ENCODE results near the gene ATP10B. TPM values are rescaled to one million over a fixed set of nuclear protein-coding genes. Genes with fewer than 3 reads are reported as not detected.

Gene ATP10B
- total RNA-seq, 1 donor: not detected

DNA sequence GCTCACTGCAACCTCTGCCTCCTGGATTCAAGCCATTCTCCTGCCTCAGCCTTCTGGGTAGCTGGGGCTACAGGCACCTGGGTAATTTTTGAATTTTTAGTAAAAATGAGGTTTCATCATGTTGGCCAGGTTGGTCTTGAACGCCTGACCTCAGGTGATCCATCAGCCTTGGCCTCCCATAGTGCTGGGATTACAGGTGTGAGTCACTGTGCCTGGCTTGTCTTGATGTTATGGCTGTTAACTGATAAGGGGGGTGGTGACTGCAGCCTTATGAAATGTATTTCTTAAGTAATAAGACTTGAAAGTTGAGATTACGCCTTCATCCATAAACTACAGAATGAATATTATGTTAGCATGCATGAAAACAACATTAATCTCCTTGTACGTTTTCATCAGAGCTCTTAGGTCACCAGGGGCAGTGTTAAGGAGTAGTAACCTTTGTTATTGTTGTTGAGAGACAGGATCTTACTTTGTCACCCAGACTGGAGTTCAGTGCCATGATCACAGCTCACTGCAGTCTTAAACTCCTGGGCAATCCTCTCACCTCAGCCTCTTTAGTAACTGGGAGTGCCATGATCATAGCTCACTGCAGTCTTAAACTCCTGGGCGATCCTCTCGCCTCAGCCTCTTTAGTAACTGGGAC, 148.3 kb downstream of the ATP10B start:
- Histone ChIP-seq H3K27ac (ENCODE audit: low read depth, low read length) (no peak overlapping the region), H3K4me1 (ENCODE audit: insufficient read depth, low read length) (no peaks in the 10 kb centered on the region), H2AFZ (ENCODE audit: low read length) (no peak overlapping the region), H3K4me3 (ENCODE audit: insufficient read depth, low read length) (no peak overlapping the region), H3K4me2 (ENCODE audit: insufficient read depth, low read length) (no peak overlapping the region), H3K79me2 (ENCODE audit: insufficient read depth, low read length) (no peaks in the 10 kb centered on the region), H4K20me1 (ENCODE audit: insufficient read depth, low read length) (no peaks in the 10 kb centered on the region), H3K27me3 (ENCODE audit: insufficient read depth, low read length) (no peaks in the 10 kb centered on the region), H3K9me3 (ENCODE audit: low read depth, low read length) (peaks cover 2% of the 10 kb centered on the region), H3K36me3 (ENCODE audit: insufficient read depth, low read length) (no peaks in the 10 kb centered on the region)
- TF ChIP-seq CTCF (IDR thresholded peaks at IDR 0.05; ENCODE audit: extremely low read depth, low read depth, low read length): no peak
- DNase-seq (ENCODE audit: insufficient read length, low spot score, missing footprints): no peak

DNA sequence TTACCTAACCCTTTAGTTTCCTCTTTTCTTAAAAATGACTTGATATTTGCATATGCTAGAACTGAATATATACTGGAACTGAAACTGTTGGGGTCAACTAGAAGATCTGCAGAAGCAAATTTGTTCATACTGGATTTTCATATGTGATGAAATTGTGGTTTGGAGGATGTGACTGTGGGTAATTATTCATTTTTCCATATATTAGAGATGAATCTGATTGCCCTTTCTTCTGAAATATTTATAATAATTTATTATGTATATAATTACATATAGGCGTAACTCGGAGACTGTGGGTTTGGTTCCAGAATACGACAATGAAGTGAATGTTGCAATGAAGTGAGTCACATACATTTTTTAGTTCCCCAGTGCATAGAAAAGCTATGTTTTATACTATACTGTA, 149.1 kb downstream of the ATP10B start:
- no peak for TF ChIP-seq CTCF (IDR thresholded peaks at IDR 0.05; ENCODE audit: extremely low read depth, low read depth, low read length)

GRCh38 chr5:160702311-160702803, 149.7 kb downstream of the ATP10B start:
- no peak for TF ChIP-seq CTCF (IDR thresholded peaks at IDR 0.05; ENCODE audit: extremely low read depth, low read depth, low read length)
- Histone ChIP-seq H2AFZ (ENCODE audit: low read length) (no peak overlapping the region), H3K4me2 (ENCODE audit: insufficient read depth, low read length) (no peak overlapping the region), H3K27me3 (ENCODE audit: insufficient read depth, low read length) (no peaks in the 10 kb centered on the region), H3K27ac (ENCODE audit: low read depth, low read length) (no peak overlapping the region), H3K9me3 (ENCODE audit: low read depth, low read length) (peaks cover 2% of the 10 kb centered on the region), H4K20me1 (ENCODE audit: insufficient read depth, low read length) (no peaks in the 10 kb centered on the region), H3K79me2 (ENCODE audit: insufficient read depth, low read length) (no peaks in the 10 kb centered on the region), H3K36me3 (ENCODE audit: insufficient read depth, low read length) (no peaks in the 10 kb centered on the region), H3K4me3 (ENCODE audit: insufficient read depth, low read length) (no peak overlapping the region), H3K4me1 (ENCODE audit: insufficient read depth, low read length) (no peaks in the 10 kb centered on the region)
- no peak for DNase-seq (ENCODE audit: insufficient read length, low spot score, missing footprints)

More for the DNA sequence above, 149.1 kb downstream of the ATP10B start:
- Histone ChIP-seq H3K4me3 (ENCODE audit: insufficient read depth, low read length) (no peak overlapping the region), H3K36me3 (ENCODE audit: insufficient read depth, low read length) (no peaks in the 10 kb centered on the region), H3K27ac (ENCODE audit: low read depth, low read length) (no peak overlapping the region), H2AFZ (ENCODE audit: low read length) (no peak overlapping the region), H3K9me3 (ENCODE audit: low read depth, low read length) (peaks cover 2% of the 10 kb centered on the region), H3K4me1 (ENCODE audit: insufficient read depth, low read length) (no peaks in the 10 kb centered on the region), H3K4me2 (ENCODE audit: insufficient read depth, low read length) (no peak overlapping the region), H3K27me3 (ENCODE audit: insufficient read depth, low read length) (no peaks in the 10 kb centered on the region), H3K79me2 (ENCODE audit: insufficient read depth, low read length) (no peaks in the 10 kb centered on the region), H4K20me1 (ENCODE audit: insufficient read depth, low read length) (no peaks in the 10 kb centered on the region)
- no peak for DNase-seq (ENCODE audit: insufficient read length, low spot score, missing footprints)

DNA sequence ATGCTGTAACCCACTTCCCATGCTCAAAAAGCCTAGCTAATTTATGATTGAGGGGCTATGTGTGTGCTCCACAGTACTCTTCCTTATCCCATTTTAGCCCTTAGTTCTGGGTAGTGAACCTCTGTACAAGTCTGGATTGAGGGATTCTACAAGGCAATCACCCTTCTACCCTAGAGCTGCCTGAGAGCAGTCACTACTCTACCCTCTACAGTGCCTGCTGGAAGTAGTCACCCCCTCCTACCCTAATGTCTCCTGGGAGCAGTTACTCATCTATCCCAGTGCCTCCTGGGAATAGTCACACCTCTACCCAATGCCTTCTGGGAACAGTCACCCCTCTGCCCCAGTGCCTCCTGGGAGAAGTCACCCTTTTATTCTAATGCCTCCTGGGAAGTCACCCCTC, 150.6 kb downstream of the ATP10B start:
- no peaks in the 10 kb centered on the region for H3K79me2 ChIP-seq (ENCODE audit: insufficient read depth, low read length)
- H3K36me3 ChIP-seq (ENCODE audit: insufficient read depth, low read length): no peaks in the 10 kb centered on the region
- H2AFZ ChIP-seq (ENCODE audit: low read length): no peak overlapping the region
- peaks cover 2% of the 10 kb centered on the region for H3K9me3 ChIP-seq (ENCODE audit: low read depth, low read length)
- H3K4me1 ChIP-seq (ENCODE audit: insufficient read depth, low read length): no peaks in the 10 kb centered on the region
- DNase-seq (ENCODE audit: insufficient read length, low spot score, missing footprints): no peak
- no peaks in the 10 kb centered on the region for H4K20me1 ChIP-seq (ENCODE audit: insufficient read depth, low read length)
- no peak for TF ChIP-seq CTCF (IDR thresholded peaks at IDR 0.05; ENCODE audit: extremely low read depth, low read depth, low read length)
- no peaks in the 10 kb centered on the region for H3K27me3 ChIP-seq (ENCODE audit: insufficient read depth, low read length)
- H3K4me2 ChIP-seq (ENCODE audit: insufficient read depth, low read length): no peak overlapping the region
- no peak overlapping the region for H3K27ac ChIP-seq (ENCODE audit: low read depth, low read length)
- H3K4me3 ChIP-seq (ENCODE audit: insufficient read depth, low read length): no peak overlapping the region

Data from osteoblast (primary cell).